CD4-positive, alpha-beta T cell treated with Interleukin-17A for 1 hour (primary cell): ENCODE measurements around the gene FAM149B1.
A peak's percentile ranks its signal among the peaks of the same experiment; 100 is the strongest.

Source experiments
- DNase-seq: peaks from one replicate; pipeline ENCODE4 v3.0.0-alpha.2; 2020

Gene FAM149B1

DNA sequence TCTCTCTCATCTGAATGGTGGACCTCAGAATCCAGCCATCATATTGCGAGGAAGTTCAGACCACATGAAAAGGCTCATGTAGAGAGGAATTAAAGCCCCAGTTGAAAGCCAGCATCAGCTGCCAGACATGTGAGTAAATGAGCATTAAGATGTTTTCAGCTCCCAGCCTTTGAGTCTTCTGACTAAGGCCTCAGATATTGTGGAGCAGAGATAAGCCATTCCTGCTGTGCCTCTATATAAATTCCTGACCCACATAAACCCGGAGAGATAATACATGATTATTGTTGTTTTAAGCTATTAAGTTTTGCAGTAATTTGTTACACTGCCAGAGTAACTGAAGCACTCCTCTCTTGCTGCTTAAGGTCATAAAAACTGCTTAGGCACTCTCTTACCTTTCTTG is 14.6 kb downstream of the FAM149B1 start:
- DNase-seq: no peak

DNA sequence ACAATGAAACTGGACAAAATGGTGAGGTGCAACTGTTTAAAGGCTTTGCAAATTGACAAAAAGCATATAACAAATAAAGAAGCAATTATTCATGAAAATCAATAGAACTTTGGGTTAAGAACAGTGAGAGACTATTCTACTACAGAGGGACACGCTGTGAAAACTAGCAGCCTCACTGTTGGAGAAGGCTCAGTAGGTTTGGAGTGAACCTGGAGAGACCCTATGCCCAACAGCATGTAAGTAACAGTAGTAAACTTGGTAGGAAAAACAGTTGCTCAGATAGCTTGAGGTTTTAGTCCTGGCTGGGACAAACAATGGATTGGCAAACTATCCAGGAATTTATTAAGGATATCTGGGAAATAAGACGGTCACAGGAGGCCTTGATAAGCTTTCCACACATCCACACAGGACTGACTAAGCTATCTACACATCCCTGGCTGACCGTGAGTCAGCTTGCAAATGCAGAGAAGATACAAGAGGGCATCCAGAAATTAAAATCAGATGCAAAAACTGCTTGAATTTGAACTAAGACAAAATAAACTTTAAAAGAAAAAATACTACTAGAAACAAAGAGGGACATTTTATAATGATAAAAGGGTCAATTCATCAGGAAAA is 15.9 kb downstream of the FAM149B1 start:
- DNase-seq: no peak

DNA sequence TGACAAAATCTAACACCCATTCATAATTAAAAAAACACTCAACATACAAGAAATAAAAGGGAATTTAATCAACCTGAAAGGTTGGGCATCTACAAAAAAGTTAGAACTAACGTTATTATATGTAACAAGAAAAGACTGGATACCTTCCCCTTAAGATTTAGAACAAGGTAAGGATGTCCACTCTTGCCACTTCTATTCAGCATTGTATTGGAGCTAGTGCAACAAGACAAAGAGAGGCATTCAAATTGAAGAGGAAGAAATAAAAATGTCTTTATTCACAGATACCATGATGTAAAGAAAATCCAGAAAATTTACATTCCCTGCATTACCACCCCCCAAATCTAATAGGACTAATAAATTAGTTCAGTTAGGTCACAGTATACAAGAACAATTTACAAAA is 18.3 kb downstream of the FAM149B1 start:
- DNase-seq: no peak

DNA sequence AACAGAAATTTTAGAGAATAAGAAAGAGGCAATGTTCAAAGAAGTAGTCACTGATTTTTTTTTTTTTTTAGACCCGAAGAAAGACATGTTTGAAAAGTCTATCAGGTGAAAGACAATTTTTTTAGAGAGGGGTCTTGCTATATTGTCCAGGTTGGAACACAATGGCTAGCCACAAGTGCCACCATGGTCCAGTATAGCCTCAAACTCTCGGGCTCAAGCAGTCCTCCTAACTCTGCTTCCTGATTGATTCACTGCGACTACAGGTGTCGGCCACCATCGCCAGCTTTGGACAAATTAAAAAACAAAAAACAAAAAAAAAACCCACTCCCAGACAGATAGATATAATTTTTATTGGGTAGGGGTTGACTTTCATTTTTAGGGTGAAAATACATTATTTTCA is 22.3 kb downstream of the FAM149B1 start:
- DNase-seq: no peak

DNA sequence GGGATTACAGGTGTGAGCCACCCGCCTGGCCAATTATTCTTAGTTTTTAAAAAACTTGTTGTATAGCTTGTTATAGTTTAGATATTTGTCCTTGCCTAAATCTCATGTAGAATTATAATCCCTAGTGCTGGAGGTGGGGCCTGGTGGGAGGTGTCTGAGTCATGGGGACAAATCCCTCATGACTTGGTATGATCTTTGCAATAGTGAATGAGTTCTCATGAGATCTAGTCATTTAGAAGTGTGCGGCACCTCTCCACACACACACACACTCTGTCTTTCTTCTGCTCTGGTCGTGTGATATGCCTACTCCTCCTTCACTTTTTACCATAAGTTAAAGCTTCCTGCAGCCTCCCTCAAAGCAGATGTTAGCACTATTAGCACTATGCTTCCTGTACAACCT is 37.2 kb downstream of the FAM149B1 start:
- no peak for DNase-seq

DNA sequence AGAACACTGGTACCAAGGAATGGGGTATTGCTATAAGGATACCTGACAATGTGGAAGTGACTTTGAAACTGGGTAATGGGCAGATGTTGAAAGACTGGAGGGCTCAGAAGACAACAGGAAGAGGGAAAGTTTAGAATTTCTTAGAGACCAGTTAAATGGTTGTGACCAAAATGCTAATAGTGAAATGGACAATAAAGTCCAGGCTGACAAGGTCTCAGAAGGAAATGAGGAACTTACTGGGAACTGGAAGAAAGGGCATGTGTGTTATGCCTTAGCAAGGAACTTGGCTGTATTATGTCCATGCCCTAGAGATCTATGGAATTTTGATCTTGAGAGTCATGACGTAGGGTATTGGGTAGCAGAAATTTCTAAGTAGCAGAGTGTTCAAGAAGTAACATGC is 38.0 kb downstream of the FAM149B1 start:
- DNase-seq: no peak

DNA sequence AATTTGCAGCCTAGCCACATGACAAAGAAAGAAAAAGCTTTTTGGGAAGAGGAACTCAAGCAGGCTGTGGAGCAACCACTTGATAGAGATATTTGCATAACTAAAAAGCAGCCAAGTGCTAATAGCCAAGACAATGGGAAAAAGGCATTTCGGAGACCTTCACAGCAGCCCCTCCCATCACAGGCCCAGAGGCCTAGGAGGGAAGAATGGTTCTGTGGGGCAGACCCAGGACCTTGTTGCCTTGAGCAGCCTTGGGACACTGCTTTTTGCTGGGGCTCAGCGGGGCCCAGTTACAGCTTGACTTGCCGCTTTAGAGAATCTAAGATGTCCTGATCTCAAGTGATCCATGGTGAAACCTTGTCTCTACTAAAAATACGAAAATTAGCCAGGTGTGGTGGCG is 38.5 kb downstream of the FAM149B1 start:
- DNase-seq: no peak

DNA sequence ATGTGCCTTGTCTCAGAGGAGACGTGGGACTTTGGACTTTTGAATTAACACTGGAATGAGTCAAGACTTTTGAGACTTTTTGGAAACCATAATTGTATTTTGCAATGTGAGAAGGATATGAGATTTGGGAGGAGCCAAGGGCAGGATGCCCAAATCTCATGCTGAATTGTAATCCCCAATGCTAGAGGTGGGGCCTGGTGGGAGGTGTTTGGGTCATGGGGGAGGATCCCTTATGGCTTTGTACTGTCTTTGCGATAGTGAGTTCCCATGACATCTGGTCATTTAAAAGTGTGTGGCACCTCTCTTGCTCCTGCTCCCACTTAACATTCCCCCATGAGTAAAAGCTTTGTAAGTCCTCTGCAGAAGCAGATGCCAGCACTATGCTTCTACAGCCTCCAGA is 40.0 kb downstream of the FAM149B1 start:
- DNase-seq: no peak

DNA sequence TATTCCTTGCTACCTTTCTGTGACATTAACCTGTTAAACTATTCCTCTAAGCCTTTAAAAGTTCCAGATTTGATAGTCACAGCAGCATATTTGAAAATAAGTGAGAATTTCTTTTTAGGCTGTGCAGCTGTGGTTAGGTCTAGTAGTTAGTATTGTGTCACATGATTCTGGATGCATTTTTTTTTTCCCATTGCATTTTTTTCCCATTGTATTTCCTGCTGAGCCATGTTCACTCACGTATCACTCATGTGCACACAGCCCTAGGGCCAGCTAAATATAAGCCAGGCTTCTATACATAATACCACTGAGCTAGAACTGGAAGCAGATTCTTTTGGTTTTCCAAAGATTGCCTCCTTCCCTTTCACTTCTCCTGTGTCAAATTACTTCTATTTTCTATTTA is 41.8 kb downstream of the FAM149B1 start:
- no peak for DNase-seq

DNA sequence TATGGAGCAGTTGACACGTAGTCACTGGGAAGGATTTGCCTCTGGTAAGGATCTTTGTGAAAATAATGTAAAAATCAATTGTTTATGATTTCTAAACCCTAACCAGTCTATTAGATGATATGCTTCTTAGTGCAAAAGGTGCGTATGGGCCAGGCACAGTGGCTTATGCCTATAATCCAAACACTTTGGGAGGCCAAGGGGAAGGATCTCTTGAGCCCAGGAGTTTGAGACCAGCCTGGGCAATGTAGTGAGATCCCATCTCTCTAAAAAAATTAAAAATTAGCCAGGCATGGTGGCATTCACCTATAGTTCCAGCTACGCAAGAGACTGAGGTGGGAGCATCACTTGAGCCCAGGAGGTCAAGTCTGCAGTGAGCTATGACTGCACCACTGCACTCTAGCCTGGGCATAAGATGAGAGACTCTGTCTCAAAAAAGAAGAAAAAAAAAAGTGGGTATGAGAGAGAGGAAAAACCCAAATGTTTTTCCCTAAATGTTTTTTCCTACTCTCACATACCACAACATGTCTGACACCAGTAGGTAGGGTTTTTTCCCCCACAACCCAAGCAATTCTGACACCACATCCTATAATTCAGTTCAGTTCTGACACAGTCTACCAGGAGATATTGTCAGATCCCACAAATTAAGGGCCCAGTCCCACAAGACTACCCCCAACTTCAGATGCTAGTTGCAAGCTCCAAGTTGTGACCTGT is 42.6 kb downstream of the FAM149B1 start:
- DNase-seq: no peak

DNA sequence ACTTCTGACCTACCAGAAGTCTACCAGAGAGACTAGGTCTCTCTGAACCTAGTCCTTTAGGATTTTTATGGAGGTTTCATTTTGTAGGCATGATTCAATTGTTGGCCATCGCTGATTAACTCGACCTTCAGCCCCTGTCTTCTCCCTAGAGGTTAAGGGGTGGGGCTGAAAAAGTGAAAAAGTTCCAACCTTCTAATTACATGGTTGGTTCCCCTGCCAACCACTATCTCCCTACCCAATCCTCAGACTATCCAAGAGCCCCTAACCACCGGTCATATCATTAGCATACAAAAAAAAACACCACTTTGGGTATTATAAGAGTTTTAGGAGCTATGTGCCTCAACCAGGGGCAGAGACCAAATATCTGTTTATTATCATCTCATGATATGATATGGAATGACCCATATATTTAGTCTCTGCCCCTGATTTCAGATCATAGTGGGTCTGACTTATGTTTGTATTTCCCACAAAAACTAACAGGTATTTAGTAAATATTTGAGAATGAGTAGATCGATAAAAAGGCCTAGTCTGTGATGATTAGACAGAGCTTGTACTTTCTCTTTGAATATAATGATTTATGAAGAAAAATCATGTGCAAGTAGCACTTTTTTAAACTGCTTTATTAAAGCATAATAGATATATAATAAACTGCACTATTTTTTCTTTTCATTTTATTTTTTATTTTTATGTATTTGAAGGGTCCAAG is 43.3 kb downstream of the FAM149B1 start:
- no peak for DNase-seq

DNA sequence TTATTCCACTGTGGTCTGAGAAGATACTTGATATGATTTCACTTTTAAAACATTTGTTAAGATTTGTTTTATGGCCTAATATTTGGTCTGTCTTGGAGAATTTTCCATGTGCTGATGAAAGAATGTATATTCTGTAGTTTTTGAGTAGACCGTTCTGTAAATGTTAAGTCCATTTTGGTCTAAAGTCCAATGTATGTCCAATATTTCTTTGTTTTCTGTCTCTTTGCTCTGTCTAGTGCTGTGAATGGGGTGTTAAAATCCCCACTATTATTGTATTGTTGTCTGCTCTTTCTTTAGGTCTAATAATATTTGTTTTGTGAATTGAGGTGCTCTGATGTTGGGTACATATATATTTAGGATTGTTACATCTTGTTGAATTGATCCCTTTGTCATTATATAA is 47.8 kb downstream of the FAM149B1 start:
- no peak for DNase-seq

DNA sequence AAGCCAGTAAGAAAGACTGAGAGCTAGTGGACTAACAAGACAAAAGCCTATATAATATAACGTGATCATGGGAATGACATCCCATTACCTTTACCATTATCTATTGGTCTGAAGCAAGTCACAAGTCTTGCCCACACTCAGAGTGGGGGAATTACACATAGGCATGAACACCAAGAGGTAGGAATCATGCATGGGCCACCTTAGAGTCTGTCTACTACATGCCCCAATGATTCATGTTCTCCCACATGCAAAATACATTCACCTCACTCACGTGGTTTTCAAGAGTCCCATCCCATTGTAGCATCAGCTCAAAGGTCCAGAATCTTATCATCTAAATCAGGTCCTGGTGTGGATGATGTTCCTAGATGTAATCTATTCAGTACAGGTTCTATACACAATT is 49.7 kb downstream of the FAM149B1 start:
- no peak for DNase-seq

DNA sequence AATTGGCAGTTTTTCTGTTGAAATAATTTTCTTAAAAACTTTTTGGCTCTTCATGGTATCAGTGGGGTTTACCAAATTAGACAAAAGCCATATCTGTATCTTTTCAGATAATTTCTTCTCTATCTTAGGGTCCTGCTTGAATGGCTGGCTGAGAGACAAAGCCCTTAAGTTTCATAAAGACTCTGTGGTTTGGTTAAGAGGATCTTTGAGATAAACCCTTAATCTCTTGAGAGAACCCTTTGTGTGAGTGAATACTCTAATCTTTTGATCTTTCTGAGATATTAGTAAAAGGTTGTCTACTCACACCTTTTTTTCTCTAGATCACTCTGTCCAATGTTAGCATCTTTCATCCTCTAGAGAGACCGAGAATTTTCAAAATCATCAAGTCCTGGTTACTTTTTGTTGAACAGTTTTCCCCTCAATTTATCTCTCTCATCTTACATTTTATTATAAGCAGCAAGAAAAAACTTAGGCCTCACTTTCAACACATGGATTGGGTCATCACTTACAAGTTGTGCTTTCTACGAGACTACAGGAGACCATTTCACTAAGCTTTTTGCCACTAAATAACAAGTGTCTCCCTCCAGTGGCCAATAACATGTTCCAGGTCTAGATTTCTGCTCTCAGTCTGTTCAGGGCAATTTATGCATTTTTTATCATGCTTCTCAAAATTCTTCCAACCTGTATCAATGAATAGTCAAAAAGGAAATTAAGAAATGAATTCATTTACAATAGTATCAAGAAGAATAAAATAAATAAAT is 50.7 kb downstream of the FAM149B1 start:
- peak; percentile 8 for DNase-seq

DNA sequence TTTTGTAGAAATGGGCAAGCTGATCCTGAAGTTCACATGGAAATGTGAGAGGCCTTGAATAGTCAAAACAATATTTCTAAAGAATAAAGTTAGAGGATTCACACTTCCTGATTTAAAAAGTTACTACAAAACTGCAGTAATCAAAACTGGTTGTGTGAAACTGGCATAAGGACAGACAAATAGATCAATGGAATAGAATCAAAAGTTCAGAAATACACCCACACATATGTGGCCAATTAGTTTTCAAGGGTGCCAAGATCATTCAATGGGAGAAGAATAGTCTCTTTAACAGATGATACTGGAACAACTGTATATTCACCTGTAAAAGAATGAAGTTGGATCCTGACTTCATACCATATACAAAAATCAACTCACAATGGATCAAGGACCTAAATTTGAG is 51.5 kb downstream of the FAM149B1 start:
- DNase-seq: no peak

DNA sequence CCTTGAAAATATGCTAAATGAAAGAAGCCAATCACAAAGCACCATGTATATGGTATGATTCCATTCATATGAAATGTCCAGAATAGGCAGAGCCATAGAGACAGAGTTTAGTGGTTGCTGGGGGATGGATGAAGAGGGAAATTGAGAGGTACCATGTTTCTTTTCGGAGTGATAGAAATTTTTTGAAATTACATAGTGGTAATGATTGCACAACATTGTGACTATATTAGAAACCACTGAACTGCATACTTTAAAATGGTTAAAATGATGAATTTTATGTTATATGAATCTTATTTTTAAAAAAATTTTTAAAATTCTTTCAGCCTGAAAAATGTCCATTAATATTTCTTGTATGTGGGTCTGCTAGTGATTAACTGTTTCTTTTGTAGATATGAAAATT is 53.1 kb downstream of the FAM149B1 start:
- no peak for DNase-seq

DNA sequence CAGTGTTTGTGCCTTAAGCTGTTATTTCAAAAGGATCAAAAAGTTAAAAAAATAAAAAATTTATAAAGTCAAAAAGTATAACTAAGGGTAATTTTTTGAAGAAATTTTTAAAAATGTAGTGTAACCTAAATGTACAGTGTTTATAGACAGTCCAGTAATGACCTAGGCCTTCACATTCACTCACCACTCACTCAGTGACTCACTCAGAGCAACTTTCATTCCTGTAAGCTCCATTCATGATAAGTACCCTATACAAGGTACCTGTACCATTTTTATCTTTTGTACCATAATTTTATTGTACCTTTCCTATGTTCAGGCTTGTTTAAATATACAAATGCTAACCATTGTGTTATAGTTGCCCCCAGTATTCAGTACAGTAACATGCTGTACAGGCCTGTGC is 57.6 kb downstream of the FAM149B1 start:
- no peak for DNase-seq

DNA sequence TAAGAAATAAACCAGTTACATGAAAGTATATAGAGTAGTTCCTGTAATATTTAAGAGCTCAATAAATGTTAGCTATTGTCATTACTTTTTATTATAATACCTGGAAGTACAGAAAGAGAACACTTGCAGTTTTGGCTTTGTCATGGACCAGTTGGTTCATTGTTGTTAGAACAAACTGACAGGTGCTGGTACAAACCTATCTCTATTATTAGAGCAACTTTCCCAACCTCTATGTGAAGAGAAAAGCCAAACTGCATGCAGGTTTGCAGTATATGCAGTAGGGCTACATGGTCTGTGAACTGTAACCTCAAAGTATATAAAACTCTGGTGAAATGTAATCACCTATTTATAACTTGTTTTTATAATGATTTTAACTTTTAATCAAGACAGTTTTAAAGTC is 58.7 kb downstream of the FAM149B1 start:
- no peak for DNase-seq

DNA sequence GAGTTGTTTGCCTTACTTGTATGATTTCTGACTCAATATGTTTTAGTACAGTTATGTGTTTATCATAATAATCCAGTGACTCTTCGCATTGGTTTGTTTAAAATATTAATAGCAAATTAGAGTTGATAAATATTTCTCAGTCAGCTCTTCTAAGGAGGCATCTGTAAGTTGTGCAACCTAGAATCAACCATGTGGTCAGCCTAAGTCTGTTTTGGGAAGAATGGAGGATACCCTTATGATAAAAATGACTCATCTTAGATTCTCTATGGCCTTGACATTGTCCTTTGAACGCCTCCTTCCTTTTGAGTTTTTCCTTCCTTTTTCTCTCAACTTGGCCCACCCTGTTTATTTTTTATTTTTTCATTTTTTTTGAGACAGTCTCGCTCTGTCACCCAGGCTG is 60.3 kb downstream of the FAM149B1 start:
- no peak for DNase-seq

DNA sequence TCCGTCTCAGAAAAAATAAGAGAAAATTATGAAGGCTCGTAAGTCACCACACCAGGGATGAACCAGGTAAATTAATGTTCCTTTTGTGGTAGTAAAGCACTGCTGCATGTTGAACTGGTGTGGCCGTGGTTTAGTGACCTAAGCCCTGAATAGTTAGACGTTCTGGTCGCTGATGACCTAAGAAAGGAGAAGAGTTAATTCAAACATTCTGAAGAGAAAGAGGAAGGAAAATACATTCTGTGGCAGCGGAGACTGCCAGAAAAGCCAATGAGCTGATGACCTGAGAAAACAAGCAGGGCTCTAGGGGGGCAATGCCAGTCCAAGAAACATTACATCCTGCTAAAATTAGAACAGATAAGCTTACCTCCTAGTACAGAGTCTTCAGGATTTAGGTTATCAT is 61.6 kb downstream of the FAM149B1 start:
- no peak for DNase-seq

DNA sequence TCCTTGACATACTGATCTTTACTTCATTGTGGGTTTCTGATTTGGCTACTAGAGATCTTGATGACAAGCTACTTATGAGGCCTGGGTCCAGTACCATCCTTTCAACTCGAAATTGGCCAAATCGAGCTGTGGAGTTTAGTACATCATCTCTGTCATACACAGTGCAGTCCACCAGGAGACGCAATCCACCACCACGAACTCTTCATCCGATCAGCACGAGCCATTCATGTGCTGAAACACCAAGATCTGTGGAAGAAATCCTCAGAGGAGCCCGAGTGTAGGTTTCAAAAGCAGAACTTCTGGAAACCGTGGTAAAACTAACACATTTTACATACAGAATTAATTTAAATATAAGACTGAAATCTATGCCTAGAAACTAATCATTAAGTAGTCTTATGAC is 65.0 kb downstream of the FAM149B1 start:
- DNase-seq: no peak

DNA sequence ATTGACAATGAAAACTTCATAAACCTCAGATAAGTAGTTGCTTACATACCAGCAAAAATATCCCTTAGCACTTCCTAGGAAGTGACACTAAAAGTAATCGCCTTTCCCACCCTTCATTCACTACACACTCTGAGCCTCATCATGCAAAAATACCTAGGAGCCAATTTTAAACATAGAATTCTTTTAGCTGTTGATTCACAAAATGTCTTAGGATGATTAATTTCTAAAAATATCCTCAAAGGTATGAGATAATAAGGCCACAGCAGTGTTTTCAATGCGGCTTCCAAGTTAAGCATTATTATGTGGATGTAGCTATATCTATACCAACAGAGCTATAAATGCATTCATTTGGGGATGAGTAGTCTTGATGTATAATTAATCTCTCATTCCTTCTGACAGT is 66.0 kb downstream of the FAM149B1 start:
- DNase-seq: no peak

DNA sequence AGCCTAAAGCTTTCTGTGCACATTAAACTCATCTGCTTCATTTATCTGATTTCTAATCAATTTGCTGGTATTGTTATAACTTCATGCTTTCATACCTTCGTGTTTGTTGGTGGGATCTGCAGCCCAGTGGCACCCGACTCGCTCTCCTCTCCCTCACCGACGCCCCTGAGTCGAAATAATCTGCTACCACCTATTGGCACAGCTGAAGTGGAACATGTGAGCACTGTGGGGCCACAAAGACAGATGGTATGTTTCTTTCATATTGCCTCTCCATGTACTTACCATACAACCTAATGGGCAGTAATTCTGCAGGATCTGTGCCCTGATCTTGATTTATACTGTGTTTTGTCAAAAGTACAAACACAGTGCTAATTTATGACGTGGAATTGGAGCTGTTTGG is 66.8 kb downstream of the FAM149B1 start:
- DNase-seq: no peak
